ENCODE results near the gene GTF3C2.

- TF ChIP-seq CTCF (IDR thresholded peaks at IDR 0.05; ENCODE audit: insufficient read depth, low read length) (no peak), POLR2AphosphoS5 (IDR thresholded peaks at IDR 0.05; ENCODE audit: low read depth) (no peak)
Observed at GRCh38 chr2:27281855-27282559, 74.6 kb downstream of the GTF3C2 start, which contains the start of gene TRIM54.
